HG03575 (cell line): ENCODE measurements around the gene KRTAP3-2.

Experiments
- ATAC-seq: cut with Tn5 transposase; IDR thresholded peaks from one replicate; pipeline ENCODE4 v1.9.1; 2021; ENCODE audit not compliant: unreplicated experiment, insufficient number of reproducible peaks, low FRiP score; ENCODE audit errors: extremely low read depth

The KRTAP3-2 gene

GRCh38 chr17:40978575-40979151, 21.0 kb downstream of the KRTAP3-2 start:
- ATAC-seq: no peak

GRCh38 chr17:40975516-40975915, 24.2 kb downstream of the KRTAP3-2 start:
- no peak for ATAC-seq

GRCh38 chr17:40974366-40974765, 25.3 kb downstream of the KRTAP3-2 start:
- ATAC-seq: no peak

GRCh38 chr17:40967582-40967981, 32.1 kb downstream of the KRTAP3-2 start:
- no peak for ATAC-seq

GRCh38 chr17:40966848-40967247, 32.9 kb downstream of the KRTAP3-2 start, which contains the start of gene KRT39:
TSS of gene KRT39 (minus strand) at chr17:40966948. CDS start at chr17:40966856, 92 bp downstream.
- no peak for ATAC-seq

GRCh38 chr17:40963838-40964237, 35.9 kb downstream of the KRTAP3-2 start:
- ATAC-seq: no peak

- no peak for ATAC-seq
These were observed 37.6 kb downstream of the KRTAP3-2 start for GRCh38 chr17:40962059-40962561.

GRCh38 chr17:40961591-40961990, 38.1 kb downstream of the KRTAP3-2 start:
- no peak for ATAC-seq

DNA sequence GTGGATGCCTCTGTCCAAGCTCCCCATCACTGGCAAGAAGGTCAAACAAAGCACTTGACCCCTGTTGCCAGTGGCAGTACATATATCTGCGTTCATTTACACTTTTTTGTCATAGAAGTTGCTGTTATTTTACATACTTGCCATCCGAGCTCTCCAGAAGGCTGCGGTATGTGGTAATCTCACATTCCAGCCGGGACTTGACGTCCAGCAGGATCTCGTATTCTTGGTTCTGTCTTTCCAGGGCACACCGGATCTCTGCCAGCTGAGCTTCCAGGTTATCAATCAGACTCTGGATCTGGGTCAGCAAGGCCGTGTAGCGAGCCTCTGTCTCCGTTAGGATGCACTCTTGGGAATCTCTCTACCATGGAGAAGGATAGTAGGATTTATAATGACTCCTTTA, 39.6 kb downstream of the KRTAP3-2 start:
- ATAC-seq: no peak

- no peak for ATAC-seq
These were observed 41.4 kb downstream of the KRTAP3-2 start for GRCh38 chr17:40958086-40958953.

GRCh38 chr17:40956401-40957254, 43.1 kb downstream of the KRTAP3-2 start:
- ATAC-seq: no peak

DNA sequence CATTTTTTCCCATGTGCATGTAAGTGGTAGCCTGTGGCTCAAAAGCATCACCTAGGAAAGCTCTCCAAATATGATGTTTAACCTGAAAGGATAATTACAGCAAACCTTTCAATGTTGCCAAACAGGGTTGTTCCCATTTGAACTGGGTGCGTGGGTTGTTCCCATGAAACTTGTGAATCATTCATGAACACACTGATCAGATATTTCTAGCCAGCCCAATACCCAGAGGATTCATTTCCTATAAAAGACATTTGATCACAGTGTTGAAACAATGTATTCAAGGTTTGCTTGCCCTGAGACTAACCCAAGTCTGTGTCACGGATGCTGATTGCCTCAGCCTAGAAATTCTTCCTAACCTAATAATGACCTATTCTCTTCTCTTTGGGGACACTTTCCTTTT, 45.8 kb downstream of the KRTAP3-2 start:
- ATAC-seq: no peak

DNA sequence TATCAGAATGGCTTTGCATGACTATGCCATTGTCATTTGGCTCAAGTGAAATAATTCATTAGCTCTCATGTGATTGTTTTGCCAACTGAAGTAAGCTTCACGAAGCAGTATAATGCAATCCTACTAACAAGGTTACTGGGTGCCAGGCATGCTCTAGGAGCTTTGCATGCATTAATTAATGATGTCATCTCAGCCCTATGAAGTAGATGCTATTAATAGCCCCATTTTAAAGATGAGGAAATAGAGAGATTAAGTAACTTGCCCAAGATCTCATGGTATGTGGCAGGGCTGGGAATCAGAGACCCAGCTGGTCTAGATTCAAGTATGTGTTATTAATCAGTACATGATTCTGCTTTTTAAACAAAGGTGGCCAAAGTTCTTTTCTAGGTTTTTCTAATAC, 47.0 kb downstream of the KRTAP3-2 start:
- no peak for ATAC-seq

- no peak for ATAC-seq
These were observed 47.6 kb downstream of the KRTAP3-2 start for GRCh38 chr17:40952154-40952553.

- ATAC-seq: no peak
These were observed 48.6 kb downstream of the KRTAP3-2 start for GRCh38 chr17:40951011-40951622.

DNA sequence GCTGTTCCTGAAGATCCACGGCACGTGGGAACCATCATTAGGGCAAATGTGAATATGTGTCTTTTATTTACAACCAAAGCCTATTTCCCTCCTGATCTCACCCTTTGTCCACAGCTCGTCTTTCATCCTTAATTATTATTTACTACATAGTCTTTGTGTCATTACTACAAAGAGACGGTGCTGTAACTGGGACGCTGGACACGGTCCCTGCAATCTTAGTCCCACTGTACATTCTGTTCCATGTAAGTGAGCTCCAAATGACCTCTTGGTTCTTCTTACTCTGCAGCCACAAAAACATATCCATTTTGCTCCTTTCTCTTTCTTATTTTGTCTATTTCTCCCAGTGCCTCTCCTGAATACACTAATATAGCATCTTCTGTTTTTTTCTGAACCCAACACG, 49.5 kb downstream of the KRTAP3-2 start:
- no peak for ATAC-seq

- ATAC-seq: no peak
These were observed 50.3 kb downstream of the KRTAP3-2 start for GRCh38 chr17:40949418-40949817.
